ENCODE data around the gene SND1.

Gene SND1

DNA sequence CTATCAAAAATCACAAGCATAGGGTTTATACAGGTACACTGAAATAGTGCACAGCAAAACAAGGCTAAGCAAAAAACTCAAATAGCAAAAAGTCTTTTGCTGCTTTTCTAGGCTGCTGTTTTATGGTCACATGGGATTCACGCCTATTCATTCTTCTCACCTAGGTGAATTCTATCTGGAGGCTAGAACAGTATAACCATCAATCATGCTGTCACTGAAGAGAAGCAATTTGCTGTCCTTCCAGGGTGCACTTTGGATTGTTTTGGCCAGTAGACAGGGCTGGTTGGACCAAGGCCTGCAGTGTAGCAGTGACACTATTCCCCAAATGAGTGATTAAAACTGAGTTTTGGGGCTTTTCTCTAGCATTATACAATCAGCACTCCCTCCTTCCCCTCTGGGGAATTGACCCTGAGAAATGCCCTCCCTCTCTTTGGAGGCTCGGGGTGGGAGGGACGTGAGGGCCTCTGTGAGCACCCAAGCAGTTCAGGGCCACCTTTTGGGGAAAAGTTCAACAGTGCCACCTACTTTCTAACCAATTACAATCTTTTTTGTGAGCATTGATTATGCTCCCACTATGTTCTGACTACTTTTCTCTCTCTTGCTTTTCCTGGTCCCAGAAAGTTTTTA, 16.2 kb upstream of the SND1 start:
- TF ChIP-seq, protein P1, sequence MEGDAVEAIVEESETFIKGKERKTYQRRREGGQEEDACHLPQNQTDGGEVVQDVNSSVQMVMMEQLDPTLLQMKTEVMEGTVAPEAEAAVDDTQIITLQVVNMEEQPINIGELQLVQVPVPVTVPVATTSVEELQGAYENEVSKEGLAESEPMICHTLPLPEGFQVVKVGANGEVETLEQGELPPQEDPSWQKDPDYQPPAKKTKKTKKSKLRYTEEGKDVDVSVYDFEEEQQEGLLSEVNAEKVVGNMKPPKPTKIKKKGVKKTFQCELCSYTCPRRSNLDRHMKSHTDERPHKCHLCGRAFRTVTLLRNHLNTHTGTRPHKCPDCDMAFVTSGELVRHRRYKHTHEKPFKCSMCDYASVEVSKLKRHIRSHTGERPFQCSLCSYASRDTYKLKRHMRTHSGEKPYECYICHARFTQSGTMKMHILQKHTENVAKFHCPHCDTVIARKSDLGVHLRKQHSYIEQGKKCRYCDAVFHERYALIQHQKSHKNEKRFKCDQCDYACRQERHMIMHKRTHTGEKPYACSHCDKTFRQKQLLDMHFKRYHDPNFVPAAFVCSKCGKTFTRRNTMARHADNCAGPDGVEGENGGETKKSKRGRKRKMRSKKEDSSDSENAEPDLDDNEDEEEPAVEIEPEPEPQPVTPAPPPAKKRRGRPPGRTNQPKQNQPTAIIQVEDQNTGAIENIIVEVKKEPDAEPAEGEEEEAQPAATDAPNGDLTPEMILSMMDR (conservative IDR thresholded peaks at IDR 0.05; ENCODE audit: low read length), result no peak
- no peak for DNase-seq (ENCODE audit: low read depth)
- H3K4me3 ChIP-seq (ENCODE audit: low read length), result no peak overlapping the region

DNA sequence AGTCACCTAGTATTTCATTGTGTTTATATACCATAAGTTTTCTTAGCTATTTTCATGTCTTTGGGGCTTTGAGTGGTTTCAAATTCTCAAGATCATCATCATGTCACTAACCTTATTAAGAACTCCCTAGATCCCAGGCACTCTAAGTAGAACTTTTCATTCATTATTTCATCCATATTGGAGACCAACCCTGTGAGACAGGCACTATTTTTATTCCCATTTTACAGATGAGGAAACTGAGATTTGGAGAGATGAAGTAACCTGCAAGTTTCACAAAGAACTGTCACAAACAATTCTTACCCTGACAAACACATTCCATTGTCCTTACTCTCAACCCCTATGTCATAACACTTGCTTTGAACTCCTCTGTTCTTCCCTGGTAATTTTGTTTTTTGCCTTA, 13.8 kb upstream of the SND1 start:
- no peak overlapping the region for H3K4me3 ChIP-seq (ENCODE audit: low read length)
- peak; percentile 21 for DNase-seq (ENCODE audit: low read depth)
- TF ChIP-seq, protein P1 (conservative IDR thresholded peaks at IDR 0.05; ENCODE audit: low read length), result no peak

DNA sequence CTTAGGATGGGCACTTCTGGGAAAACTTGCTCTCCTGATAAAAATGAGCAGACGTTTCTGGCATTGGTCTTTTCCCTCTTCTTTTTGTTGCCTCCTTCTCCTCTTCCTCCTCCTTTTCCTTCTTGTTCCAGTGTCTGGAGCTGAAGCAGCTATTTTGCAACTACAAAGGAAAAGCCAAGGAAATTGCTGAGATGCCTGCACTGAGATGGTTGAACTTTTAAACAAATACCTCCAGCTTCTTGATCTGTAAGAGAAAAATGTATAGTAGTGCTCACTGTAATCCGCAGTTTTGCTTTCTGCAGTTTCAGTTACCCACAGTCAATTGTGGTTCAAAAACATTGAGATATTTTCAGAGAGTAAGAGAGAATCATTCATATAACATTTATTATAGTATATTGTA, 7.5 kb upstream of the SND1 start:
- TF ChIP-seq, protein P1 (conservative IDR thresholded peaks at IDR 0.05; ENCODE audit: low read length), result no peak
- H3K4me3 ChIP-seq (ENCODE audit: low read length), result no peak overlapping the region
- DNase-seq (ENCODE audit: low read depth), result peak; percentile 29

DNA sequence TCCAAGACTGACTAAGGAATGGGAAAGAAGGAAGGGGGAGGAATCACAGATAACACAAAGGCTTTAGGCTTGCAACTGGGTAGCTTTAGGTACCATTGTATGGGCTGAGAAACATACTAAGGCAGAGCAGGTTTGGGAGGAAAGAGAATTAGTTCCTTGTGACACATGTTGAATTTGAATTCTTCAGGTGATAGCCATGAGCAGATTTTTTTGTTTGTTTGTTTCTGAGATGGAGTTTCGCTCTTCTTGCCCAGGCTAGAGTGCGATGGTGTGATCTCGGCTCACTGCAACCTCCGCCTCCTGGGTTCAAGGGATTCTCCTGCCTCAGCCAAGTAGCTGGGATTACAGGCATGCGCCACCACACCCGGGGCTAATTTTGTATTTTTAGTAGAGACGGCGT, 4.4 kb upstream of the SND1 start:
- DNase-seq (ENCODE audit: low read depth), result no peak
- TF ChIP-seq, protein P1 (conservative IDR thresholded peaks at IDR 0.05; ENCODE audit: low read length), result no peak
- no peak overlapping the region for H3K4me3 ChIP-seq (ENCODE audit: low read length)

DNA sequence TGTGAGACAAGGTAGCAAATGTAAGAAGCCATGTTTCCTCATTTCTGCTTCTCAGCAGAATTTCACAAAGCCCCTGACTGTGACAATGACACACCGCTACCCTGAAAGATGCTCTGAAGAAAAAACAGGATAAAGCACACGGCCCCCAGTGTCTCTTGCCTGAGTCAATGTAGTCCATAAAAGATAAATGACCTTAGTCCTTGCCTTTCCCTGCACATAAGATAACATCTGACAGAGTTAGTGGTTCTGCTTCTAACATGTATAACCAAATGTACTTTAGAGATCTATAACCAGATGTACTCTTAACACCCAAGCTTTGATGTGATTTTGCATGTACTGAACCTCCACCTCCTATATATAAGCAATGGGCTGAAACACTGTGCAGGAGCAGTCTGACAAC, 3.0 kb upstream of the SND1 start:
- H3K4me3 ChIP-seq (ENCODE audit: low read length), result no peak overlapping the region
- TF ChIP-seq, protein P1 (conservative IDR thresholded peaks at IDR 0.05; ENCODE audit: low read length), result no peak
- DNase-seq (ENCODE audit: low read depth), result no peak

DNA sequence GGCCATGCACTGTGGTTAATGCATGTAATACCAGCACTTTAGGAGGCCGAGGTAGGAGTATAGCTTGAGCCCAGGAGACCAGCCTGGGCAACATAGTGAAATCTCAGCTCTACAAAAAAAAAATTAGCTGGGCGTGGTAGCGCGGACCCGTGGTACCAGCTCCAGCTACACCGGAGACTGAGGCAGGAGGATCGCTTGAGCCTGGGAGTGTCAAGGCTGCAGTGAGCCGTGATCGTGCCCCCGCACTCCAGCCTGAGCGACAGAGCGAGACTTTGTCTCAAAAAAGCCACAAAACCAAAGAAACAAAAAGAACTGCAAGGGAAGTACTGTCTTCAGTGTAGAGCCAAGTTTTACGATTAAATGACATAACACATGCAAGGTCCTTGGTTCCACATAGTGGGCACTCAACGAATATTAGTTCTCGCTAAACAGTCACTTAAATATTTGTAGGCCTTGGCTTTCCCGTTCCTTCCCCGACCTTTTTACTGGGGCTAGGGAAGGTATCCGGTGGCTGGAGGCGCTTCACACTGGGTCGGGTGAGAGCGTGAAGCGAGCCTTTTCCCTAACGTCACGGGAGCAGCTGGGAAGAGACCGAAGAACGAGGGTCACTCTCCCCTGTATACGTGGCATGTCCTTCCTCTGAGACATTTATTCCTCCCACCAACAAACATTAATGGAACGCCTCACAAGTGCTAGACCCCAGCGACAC, 993 bp upstream of the SND1 start:
- TF ChIP-seq, protein P1 (conservative IDR thresholded peaks at IDR 0.05; ENCODE audit: low read length), result no peak
- H3K4me3 ChIP-seq (ENCODE audit: low read length), result peak overlapping the region; percentile 81
- DNase-seq (ENCODE audit: low read depth), result no peak
